DOHH2 (cell line): Measurements from ENCODE around the gene SLC22A4.

Experiments
- H3F3A ChIP-seq: fragments of 200-600 bp; sonication (generic), shearing (Covaris generic); 2 replicates; pipeline ENCODE4 v1.6.0; 2016; ENCODE audit warnings: antibody characterized with exemption, mild to moderate bottlenecking; ENCODE audit not compliant: control insufficient read depth, insufficient read depth
- H3K27ac ChIP-seq: fragments of 200-600 bp; sonication (generic); 2 replicates; pipeline ENCODE4 v1.5.1; 2014; ENCODE audit warnings: low read depth, mild to moderate bottlenecking, low read length, moderate library complexity
- H3K27me3 ChIP-seq: fragments of 200-600 bp; sonication (generic); 2 replicates; pipeline ENCODE4 v1.6.1; 2014; ENCODE audit warnings: mild to moderate bottlenecking, low read length, mixed read lengths; ENCODE audit not compliant: control insufficient read depth
- H3K36me3 ChIP-seq: fragments of 200-600 bp; sonication (generic); 2 replicates; pipeline ENCODE4 v1.6.1; 2014; ENCODE audit warnings: mild to moderate bottlenecking, low read length, moderate library complexity, mixed read lengths; ENCODE audit not compliant: control insufficient read depth
- H3K4me1 ChIP-seq: fragments of 200-600 bp; sonication (generic); 2 replicates; pipeline ENCODE4 v1.6.1; 2014; ENCODE audit warnings: mild to moderate bottlenecking, low read length, mixed read lengths; ENCODE audit not compliant: control insufficient read depth
- H3K4me2 ChIP-seq: fragments of 200-600 bp; sonication (generic); 2 replicates; pipeline ENCODE4 v1.6.0; 2014; ENCODE audit warnings: mild to moderate bottlenecking, low read length, moderate library complexity
- H3K4me3 ChIP-seq: fragments of 200-600 bp; sonication (generic); 2 replicates; pipeline ENCODE4 v1.5.1; 2014; ENCODE audit warnings: mild to moderate bottlenecking, low read length, mixed read lengths
- H3K79me2 ChIP-seq: fragments of 200-600 bp; sonication (generic); 2 replicates; pipeline ENCODE4 v1.6.1; 2014; ENCODE audit warnings: mild to moderate bottlenecking, low read length, mixed read lengths; ENCODE audit not compliant: control insufficient read depth
- H3K9me2 ChIP-seq: fragments of 200-600 bp; sonication (generic); replicated peaks from 2 replicates; pipeline ENCODE4 v1.6.1; 2014; ENCODE audit warnings: mild to moderate bottlenecking, low read length, mixed read lengths; ENCODE audit not compliant: control insufficient read depth
- H3K9me3 ChIP-seq: fragments of 200-600 bp; sonication (generic); 2 replicates; pipeline ENCODE4 v1.6.1; 2014; ENCODE audit warnings: antibody characterized with exemption, low read length, mixed read lengths; ENCODE audit not compliant: control insufficient read depth, insufficient read depth
- H4K20me1 ChIP-seq: fragments of 200-600 bp; sonication (generic); 2 replicates; pipeline ENCODE4 v1.6.0; 2014; ENCODE audit warnings: low read depth, mild to moderate bottlenecking, antibody characterized with exemption, low read length, moderate library complexity; ENCODE audit not compliant: control insufficient read depth, insufficient read depth
- CTCF ChIP-seq: fragments of 200-600 bp; sonication (generic); IDR thresholded peaks from one replicate; pipeline ENCODE4 v1.5.1; 2014; ENCODE audit warnings: antibody characterized with exemption, mild to moderate bottlenecking, low read depth, low read length; ENCODE audit not compliant: poor library complexity, severe bottlenecking
- EZH2phosphoT487 ChIP-seq: fragments of 200-600 bp; sonication (generic); IDR thresholded peaks from 2 replicates; pipeline ENCODE4 v1.6.1; 2017; ENCODE audit warnings: borderline replicate concordance, mild to moderate bottlenecking, antibody characterized with exemption, low read length, moderate library complexity, mixed read lengths

SLC22A4 gene

GRCh38 chr5:132289097-132289496, 5.1 kb upstream of the SLC22A4 start:
- TF ChIP-seq EZH2phosphoT487: no peak
- peaks cover 32% of the 10 kb centered on the region for H3K27me3 ChIP-seq
- peaks cover 15% of the 10 kb centered on the region for H3K4me1 ChIP-seq
- H3K9me2 ChIP-seq: no peaks in the 10 kb centered on the region
- no peaks in the 10 kb centered on the region for H3K9me3 ChIP-seq
- no peak overlapping the region for H3K27ac ChIP-seq
- H3K79me2 ChIP-seq: no peaks in the 10 kb centered on the region
- no peaks in the 10 kb centered on the region for H4K20me1 ChIP-seq
- no peak overlapping the region for H3K4me3 ChIP-seq
- H3F3A ChIP-seq: no peaks in the 10 kb centered on the region
- no peak overlapping the region for H3K4me2 ChIP-seq
- no peaks in the 10 kb centered on the region for H3K36me3 ChIP-seq

- Histone ChIP-seq H3K9me2 (no peaks in the 10 kb centered on the region), H3K27me3 (peaks cover 51% of the 10 kb centered on the region), H3K4me2 (no peak overlapping the region), H3F3A (no peaks in the 10 kb centered on the region), H3K4me3 (no peak overlapping the region), H3K27ac (no peak overlapping the region), H3K79me2 (no peaks in the 10 kb centered on the region), H3K36me3 (no peaks in the 10 kb centered on the region), H4K20me1 (no peaks in the 10 kb centered on the region), H3K9me3 (no peaks in the 10 kb centered on the region), H3K4me1 (peaks cover 26% of the 10 kb centered on the region)
- TF ChIP-seq CTCF: no peak
- no peak for TF ChIP-seq EZH2phosphoT487
Observed at GRCh38 chr5:132291026-132291425, 3.2 kb upstream of the SLC22A4 start.

- Histone ChIP-seq H3F3A (no peaks in the 10 kb centered on the region), H4K20me1 (no peaks in the 10 kb centered on the region), H3K9me2 (no peaks in the 10 kb centered on the region), H3K4me3 (peak overlapping the region; percentile 72), H3K4me2 (peak overlapping the region; percentile 81), H3K4me1 (peaks cover 26% of the 10 kb centered on the region), H3K79me2 (no peaks in the 10 kb centered on the region), H3K9me3 (no peaks in the 10 kb centered on the region), H3K36me3 (no peaks in the 10 kb centered on the region), H3K27ac (no peak overlapping the region), H3K27me3 (peaks cover 62% of the 10 kb centered on the region)
- TF ChIP-seq EZH2phosphoT487: no peak
- no peak for TF ChIP-seq CTCF
Observed at GRCh38 chr5:132293066-132293991, 865 bp upstream of the SLC22A4 start.

DNA sequence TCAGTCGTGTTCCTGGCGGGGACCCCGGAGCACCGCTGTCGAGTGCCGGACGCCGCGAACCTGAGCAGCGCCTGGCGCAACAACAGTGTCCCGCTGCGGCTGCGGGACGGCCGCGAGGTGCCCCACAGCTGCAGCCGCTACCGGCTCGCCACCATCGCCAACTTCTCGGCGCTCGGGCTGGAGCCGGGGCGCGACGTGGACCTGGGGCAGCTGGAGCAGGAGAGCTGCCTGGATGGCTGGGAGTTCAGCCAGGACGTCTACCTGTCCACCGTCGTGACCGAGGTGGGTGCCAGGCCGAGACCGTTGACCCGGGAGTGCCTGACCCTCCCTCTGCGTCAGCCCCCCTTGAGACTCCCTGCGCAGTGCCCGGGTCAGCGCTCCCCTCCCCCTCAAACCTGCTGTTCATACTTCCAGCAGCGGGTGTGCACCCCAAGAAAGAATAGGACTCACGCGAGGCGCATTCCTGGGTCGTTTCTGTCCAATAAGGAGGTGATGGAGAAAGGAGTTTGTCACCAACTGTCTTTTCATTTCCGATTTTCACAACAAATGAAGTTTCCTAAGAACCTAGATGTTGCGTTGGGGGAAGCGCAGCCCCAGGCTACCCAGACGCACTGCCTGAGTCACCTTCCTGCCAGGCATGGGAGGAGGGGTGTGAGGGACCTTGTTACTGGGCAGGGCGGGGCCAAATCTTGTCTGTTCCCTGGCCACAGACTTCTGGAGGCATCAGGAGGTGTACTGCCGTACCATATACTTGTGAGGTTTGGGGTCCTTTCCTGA, 722 bp downstream of the SLC22A4 start:
- Histone ChIP-seq H4K20me1 (no peaks in the 10 kb centered on the region), H3K4me1 (peaks cover 26% of the 10 kb centered on the region), H3K27ac (no peak overlapping the region), H3K4me3 (peak overlapping the region; percentile 72), H3K79me2 (no peaks in the 10 kb centered on the region), H3F3A (no peaks in the 10 kb centered on the region), H3K9me2 (no peaks in the 10 kb centered on the region), H3K27me3 (peaks cover 57% of the 10 kb centered on the region), H3K4me2 (peak overlapping the region; percentile 81), H3K9me3 (no peaks in the 10 kb centered on the region), H3K36me3 (no peaks in the 10 kb centered on the region)
- TF ChIP-seq CTCF: no peak
- TF ChIP-seq EZH2phosphoT487: peak; percentile 80; the same call in 1 of the 2 replicates
